T-helper 22 cell (primary cell): ENCODE measurements around the gene SDSL.

Experiments used
- DNase-seq: peaks from one replicate; pipeline ENCODE4 v3.0.0-alpha.2; 2020; ENCODE audit warnings: low read depth

The SDSL gene

DNA sequence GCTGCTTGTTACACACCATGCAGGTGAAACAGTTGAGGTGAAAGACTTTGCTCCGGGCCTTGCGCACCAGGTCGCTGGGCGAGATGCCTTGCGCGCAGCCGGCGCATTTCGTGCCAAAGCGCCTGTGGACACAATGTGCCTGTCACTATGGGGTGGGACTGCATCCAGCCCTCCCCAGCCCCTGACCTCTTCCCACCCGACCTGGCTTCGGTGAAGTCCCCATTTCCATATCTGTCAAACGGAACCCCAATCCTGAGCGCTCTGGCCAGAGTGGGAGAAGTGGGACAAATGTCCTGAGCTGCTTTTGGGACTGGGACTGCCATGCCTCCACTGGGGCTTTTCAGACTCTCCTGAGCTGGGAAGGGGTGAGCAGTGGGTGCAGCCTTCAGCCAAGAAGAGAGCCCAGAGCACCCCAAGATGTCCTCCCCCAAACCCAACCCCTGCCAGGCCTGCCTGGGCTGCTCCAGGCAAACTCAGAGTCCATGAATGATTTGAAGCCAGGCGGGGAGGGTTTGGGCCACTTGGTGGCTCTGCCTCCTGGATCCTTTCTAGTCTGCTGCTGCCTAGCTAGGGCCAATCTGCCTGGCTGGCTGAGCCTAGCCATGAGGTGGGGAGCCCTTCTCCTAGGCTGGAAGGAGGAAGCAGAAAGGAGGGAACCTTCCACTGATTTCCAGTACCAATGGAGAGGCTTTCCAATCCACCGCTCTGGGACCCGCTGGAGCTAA, 47.2 kb downstream of the SDSL start:
- DNase-seq, result no peak

DNA sequence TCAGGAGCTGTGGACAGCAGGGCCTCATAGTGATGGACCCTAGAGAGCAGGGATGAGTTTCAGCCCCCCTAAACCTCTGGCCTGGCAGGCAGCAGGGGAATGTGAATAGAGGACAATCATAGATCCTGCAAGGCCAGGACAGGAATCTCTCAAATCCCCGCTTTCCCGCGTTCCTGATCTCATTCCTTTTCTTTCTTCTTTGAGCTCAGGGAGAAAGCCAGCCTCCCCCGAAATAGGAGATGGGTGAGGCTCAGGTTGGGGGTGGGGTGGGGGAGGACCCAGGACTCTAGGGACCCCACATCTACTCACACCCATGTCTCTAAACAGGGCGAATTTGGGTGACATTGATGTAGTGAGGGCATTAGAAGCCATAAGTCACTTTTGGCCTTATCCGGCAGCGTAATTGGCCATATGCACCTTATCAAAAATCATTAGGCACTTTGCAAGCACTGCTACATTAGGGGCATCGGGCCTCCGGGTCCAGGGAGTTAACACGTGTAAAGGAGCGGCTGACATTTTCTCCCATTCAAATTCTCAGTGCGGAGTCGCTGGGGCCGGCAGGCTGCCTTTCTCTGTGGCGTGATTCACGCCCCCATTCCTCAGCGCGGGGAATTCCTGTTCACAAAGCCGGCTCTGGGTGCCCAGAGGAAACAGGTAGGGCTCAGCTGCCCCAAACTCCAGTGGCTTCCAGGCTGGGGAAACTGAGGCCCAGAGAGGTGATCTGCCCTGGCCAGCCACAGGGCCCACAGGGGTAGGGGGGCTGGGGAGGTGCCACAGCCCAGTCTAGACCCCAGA, 48.0 kb downstream of the SDSL start:
- DNase-seq, result no peak

DNA sequence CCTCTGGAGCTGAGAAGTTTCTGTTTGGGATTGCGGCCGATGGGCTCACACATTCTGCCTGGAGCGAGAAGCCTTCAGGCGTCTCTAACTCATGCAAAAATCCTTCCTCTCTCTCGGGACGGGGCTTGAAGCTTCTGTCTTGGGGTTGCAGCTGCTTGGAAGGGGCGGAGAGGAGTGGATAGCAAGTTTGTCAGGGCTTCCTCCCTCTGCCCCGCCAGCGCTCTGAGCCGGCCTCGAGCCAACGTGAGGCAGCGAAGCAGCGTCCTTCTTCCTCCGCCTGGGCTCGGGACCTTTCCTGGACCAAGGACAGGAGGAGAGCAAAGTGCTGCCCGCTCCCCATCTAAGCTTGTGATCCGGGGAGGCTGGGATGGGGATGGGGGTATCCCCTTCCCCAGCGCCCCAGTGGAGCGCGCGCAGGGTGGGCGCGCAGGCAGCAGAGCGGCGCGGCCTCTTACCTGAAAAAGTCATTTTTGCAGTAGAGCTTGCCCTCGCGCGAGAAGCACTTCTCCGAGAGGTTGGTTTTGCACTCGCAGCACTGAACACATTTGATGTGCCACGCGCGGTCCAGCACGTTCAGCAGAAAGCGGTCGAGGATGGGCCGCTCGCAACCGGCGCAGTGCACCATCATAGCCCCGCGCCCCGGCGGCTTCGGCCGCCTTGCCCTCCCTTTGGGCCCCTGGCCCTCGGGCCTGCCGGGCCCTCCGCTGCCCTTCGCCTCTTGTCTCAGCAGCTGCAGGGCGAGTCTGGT, 48.9 kb downstream of the SDSL start:
- no peak for DNase-seq

DNA sequence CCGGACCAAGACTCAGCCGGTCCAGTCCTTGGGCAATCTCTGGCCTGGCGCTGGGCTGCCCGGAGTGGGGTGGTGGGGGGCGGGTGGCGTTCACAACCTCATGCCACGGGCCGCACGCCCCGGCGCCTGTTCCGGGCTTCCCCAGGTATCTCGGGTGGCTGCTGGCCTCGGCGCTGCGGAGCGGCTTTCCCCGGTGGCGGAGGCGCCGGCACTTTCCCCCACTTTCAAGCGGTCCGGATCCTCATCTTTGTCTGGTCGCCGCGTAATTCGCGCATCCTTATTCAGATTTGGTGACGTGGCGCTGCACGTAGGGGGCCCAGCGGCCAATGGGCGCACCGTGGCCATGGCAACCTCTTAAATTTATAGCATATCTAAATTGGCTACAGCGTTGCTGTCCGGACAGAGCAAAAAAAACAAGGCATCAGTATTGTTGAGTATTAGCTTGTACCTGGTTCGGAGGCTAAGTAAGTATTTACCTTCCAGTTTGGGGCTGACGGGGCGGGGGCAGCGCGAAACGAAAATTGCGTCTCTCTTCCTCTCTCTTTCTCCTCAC, 49.5 kb downstream of the SDSL start, which contains the start of gene LHX5:
Gene LHX5 (minus strand): TSS at position 253 of the 553 bp plus-strand sequence. CDS start 373 bp downstream, outside the sequence.
- DNase-seq, result no peak

DNA sequence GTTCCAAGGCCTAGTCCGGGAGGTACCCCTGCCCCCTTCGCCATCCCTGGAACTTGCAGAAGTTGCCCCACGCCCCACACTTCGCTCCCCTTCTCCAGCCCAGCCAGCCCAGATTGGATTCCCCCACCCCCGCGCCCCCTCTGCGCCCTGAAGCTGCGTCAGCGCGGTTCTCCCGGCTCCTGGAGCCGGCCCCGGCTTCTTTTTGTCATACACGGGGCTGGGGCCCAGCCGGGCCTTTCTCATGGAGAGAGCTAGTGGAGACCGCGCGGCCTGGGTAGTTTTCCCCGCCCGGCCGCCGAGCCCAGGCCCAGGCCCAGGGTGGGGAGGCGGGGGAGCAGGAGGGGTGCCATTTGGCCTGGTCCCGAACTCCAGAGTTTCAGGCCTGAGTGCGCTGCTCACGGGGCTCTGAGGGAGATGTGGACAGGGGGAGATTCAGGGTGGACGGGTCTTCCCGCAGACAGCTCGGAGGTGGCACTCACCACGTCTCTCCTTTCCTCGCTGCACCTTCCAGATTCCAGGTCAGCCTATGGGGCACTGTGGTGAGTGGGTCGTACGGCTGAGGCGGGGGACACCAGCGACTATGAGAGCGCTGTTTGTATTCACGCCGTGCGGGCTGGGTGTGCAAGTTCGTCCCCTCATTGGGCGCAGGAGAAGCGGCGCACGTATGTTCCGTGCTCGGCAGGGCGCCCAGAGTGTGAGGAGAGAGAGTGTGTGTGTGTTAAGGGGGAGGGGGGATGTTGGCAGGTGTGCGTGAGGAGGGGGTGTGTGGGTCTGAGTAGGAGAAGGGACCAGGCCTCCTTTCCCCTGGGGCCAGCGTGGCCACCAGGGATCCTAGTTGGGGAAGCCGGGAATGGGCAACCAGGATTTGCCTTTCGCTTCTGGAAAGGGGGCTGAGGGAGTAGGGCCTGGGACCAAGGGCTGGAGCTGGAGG, 50.3 kb downstream of the SDSL start:
- DNase-seq, result no peak

DNA sequence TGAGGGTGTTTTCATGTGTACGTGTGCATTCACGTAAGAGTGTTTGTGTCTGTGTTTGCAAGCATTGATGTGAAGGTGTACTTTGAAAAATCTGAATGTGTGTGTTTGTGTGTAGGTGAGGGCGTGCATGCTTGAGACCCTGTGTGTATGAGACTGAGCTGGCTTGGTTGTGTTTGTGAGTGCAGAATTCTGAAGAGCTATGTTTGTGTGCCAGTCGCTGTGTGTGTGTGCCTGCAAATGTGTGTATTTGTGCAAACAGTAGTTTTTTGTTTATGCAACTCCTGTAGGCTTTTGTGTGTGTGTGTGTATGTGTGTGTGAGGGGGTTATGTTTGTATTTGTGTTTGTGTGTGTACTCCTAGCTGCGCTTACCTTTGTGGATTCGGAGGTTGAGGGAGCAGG, 51.2 kb downstream of the SDSL start:
- DNase-seq, result no peak

DNA sequence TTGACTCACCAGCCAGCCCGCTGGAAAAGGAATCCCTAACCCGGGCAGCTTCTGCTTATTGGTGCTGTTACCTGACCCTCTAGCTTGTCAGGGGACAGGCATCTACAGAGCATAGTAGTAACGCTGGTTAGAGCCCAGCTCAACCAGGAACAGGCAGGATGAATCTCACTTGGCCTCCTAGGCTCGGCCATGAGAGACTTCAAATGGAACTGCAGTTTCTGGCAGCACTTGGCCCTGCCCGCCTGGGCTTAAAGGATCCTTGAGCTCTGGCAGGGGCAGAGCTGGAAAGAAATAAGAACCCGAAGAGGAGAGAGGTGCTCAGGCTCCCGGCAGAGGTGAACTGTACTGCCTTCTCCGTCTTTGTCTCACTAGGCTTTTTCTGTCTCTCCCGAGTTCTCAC, 51.8 kb downstream of the SDSL start:
- no peak for DNase-seq

DNA sequence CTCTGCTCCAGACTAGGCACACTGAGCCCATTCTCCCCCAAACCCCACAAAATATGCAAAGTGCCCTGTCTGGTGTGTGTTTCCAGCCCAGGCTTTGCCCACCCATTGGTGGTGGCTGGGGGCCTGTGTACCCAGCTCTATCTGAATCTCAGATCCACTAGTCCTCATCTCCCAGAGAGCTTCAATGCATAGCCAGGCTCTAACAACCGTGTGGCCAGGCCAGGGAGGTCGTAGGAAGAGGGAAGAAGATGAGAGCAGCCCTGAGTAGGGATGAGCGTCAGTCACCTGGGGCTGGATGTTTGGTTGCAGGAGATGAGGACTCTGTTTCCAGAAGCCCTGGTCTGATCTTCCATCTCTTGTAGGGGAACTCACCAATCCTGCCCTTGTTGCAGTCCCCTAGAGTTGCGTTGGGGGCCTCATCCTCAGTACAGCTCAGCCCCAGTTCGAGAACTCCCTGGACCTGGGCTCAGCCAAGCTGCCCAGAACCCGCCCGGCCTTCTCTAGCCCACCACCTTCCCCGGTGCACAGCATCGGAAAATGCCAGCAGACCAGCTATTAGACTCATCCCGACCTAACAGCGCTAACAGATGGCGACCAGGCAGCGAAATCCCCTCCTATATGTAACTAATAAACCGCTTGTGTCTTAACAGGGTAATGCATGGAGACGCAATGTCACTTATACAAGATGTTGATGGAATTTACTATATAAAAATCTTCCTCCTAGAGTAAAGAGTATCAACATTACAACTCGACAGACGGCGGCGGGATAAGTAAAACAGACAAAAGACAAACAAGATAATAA, 52.7 kb downstream of the SDSL start:
- DNase-seq, result no peak

DNA sequence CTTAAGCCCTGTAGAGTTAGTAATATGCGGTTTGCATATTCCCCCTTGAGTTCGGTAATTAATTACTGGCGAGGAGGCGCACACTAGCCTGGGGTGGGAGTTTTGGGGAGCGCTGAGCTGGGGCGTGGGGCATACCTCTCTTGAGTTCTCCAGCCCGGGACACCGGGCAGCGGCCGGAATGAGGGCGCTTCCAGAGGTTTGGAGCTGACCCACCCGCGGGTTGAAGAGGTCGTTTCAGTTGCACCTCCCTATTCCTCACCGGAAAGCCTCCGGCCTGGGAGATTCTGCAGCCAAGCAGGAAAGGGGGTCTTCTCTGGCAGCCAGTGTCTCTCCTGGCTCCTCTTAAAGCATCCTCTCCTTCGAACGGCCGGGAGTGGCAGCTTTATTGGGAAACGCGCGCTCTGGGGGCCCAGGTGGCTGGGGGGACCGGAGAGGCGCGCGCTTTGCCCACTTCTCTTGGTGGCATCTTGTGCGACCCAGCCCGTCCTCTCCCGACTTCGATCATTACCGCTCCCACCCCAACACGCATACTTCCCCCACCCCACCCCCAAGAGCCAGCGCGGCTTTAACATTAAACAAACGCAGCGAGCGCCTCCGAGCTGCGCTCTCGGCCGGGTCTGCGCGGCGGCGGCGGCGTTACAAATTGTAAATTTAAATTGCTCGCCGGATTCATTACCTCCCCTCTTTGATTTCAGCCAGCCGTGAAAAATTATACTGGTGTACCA, 53.4 kb downstream of the SDSL start:
- DNase-seq, result no peak

DNA sequence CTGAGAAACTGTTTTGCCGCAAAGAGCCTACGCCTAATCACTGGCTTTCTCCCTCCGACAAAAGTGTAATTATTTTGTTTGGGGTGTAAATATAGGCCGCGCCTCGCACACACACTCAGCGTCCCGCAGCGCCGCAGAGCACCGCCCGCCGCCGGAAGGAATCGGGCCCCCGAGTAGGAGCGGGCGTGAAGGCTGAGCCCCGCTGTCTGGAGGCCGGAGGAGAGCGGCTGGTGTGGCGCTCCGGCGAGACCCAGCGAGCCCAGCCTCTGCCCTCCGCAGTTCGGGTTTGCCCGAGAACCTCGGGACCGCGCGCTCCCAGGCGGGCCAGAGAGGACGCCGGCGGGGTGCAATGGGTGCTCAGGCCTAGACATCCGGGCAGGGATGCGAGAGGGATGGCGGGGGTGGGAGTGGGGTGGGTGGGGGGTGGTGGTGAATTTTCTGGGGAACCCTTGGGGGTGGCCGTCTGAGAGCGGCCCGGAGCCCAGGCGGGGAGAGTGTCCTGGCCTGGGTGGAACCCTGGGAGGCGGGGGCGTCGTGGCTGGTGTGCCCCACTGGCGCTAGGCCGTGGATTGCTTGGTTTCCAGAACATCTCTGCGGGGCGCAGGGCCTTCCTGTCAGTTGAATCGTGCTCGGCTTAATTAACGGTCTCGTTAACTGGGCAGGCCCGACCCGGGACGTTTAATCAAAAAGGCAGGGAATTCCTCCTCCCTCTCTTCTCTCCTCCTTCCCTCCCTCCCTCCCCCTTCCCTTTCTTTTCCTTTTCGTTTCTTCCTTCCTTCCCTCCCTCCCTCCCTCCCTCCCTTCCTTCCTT, 54.2 kb downstream of the SDSL start:
- DNase-seq, result no peak

DNA sequence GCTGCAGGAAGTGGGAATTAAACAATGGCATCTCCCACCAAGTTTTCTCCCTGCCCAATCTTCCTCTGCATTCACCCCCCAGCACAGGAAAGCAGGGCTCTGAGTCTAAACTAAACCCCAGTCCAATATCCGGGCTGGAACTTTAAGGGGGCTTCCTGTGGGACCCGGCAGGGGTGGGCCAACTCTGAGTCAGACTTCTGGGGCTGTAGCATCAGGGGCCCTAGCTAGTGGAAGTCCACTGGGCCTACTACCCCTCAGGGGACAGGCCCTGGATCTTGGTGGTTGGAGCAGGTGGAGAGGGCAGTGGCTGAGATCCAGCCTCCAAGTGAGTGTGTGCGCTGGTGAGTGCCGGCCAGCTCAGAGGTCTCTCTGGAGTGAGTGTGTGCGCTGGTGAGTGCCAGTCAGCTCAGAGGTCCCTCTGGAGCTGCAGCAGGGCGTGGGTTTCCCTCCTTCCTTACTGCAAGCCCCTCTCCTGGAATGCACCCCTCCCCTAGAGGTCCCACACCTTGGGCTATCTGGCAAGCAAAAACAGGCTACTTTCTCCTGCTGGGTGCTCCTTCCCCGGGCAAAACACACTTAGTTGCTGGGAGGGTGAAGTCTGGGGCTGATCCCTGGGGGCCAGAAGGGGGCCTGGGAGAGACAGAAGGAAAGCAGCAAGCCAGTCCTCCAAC, 55.1 kb downstream of the SDSL start:
- no peak for DNase-seq

DNA sequence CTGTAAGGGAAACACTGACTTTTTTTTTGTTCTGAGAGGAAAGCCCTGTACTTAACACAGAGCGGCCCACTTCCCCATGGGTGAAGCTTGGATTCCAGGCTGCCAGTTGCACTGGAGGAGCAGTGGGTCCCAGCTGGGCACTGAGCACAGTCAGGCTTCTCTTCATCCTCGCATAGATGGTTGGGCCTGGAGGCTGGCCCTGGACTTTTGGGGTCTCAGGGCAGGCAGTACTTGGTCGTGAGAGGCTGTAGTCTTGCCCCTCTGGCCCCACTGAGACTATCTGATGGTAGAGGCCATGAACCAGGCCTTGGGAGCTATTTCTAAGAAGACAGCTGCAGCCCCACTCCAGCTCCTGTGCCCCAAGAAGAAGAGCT, 55.6 kb downstream of the SDSL start:
- DNase-seq, result no peak

DNA sequence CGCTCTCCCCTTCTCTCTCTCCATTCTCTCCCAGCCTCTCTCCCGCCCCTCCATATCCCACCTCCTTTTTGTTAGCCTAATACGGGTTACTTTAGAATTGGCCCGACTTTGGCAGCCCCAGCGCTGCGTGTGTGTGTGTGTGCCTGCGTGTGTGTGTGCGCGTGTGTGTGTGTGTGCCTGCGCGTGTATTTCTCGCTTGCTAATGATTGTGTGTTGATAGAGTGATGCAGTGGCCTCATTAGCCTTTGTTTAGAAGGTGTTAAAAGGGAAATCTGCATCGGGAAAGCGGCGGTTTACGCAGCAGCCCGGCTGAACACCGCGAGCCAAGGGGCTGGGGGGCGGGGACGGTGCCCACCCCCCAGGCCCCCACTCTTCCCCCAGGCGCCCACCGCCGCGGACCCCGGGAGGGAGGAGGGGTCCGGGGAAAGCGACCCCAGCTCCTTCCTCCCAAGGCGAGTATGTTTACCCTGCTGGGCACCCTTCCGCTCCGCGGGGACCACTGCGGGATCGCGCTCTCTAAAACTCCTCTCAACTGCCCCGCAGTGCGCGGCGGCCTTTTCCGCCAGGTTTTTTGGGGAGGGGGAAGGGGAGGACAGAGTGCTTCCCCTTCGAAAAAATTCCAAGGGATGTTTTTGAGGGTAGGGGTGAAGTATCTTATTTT, 56.3 kb downstream of the SDSL start:
- no peak for DNase-seq

DNA sequence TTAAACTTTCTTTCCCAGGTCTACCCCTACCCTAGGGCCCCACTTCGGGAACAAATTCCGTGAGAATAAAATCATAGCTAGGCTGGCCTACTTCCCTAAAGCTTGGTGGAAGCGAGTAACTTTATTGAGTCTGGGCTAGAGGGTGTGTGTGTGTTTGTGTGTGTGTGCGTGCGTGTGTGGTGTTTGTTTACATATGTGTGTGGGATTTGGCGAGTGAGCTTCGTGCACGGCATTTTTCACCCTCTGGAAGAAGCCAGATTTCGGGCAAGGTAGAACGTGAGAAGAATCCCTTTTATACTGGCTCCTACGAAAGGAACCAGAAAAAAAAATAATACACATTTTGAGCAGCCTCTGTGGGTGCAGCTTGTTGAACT, 57.0 kb downstream of the SDSL start:
- no peak for DNase-seq

DNA sequence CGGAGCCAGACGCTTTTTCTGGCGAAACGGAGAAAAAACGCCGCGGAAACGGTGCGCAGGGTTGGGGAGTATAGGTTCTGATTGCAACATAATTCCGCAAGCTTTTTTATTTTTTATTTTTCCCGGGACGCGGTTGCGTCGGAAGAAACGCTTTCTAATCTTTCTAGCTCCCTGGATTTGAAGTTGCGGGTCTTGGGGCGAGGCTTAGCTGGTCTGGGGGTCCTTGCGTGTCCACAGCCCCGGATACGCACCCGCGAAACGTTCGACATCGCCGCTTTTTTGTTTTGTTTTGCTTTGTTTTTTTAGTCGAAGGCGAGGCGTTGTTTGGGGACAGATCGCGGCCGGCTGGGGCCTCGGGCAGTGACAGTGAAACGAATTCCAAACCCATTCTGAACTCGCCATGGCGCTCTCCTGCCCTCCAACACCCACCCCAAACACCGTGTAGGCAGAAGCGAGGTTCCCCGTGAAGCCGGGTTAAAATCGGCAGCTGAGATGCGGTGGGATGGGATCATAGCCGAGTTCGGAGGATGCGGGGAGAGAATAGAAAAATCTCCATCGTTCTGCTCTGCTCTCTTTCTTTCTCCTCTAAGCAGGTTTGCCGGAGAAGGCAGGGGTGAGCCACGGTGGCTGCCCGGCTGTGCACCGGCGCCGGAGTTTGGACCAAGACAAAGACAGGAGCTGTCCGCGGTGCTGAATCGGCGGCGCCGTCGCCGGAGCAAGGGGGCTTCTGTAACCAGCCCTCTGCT, 57.6 kb downstream of the SDSL start:
- DNase-seq, result no peak

DNA sequence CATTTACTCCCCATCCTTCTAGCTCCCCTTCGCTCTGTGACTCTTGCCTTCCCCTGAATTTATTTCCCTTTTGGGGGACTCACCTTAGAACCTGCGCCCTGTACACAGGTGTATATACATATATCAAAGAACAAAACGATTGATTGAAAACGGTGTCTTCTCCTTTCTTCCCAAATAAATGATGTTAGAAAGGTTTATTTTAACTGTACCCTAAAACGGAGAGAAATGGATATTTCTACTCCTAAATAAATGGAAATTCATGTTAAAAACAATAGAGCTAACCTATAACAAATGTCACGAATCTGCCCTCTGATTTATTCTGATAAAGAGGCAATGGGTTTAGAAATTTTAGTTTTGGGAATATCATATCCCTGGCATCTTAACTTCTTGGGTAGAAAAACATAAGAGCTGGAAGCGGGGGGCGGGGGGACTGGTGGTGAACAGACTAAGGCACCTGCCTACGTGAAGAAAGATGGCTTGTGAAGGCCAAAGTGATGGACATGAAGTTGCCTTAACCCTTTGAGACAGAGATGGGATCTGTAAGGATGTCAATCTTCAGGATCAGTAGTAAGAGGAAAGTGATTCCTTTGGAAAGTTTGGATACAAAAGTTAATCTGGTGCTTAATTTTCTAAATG, 58.3 kb downstream of the SDSL start:
- DNase-seq, result no peak

DNA sequence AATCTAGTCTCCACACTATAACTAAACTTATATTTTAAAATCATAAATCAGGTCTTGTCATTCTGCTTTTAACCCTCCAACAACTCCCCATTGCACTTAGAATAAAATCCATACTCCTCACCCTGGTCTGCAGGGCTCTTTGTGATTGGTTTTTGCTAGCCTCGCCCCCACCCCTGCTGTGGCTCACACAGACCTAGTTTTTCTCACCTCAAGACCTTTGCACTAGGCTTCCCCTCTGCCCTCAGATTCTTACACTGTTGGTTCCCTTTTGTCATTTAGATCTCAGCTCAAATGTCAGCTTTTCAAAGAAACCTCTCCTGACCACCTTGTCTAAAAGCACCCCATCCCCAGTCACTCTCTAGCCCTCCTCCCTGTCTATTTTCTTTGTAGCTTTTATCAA, 60.2 kb downstream of the SDSL start:
- DNase-seq, result no peak
